Effector memory CD8-positive, alpha-beta T cell (primary cell): ENCODE results near the gene HOXA3.
A peak's percentile ranks its signal among the peaks of the same experiment; 100 is the strongest.

ENCODE experiments used
- ATAC-seq: fragments of 150-1000 bp; cut with Tn5 transposase; replicated peaks from 2 replicates; pipeline ENCODE4 v1.10.0; 2021; ENCODE audit warnings: mild to moderate bottlenecking, moderate library complexity
- DNase-seq, 3 experiments: peaks; one replicate each; pipeline ENCODE4 v3.0.0; 2021
- H3K27ac Mint-ChIP-seq, 2 donors: one replicate each; pipeline ENCODE4 v1.8.0; 2022; ENCODE audit warnings: mild to moderate bottlenecking in 2 of 2, mixed read lengths in 2 of 2, moderate library complexity in 2 of 2
- H3K27me3 Mint-ChIP-seq, 2 donors: one replicate each; pipeline ENCODE4 v1.8.0; 2022; ENCODE audit warnings: mixed read lengths in 2 of 2
- H3K36me3 Mint-ChIP-seq: one replicate; pipeline ENCODE4 v1.8.0; 2022; ENCODE audit warnings: mild to moderate bottlenecking, moderate library complexity, mixed read lengths; ENCODE audit not compliant: insufficient read depth
- H3K4me1 Mint-ChIP-seq, 2 donors: one replicate each; pipeline ENCODE4 v1.8.0; 2022; ENCODE audit warnings: low read depth in 2 of 2, mixed read lengths in 2 of 2
- H3K4me3 Mint-ChIP-seq, 2 donors: one replicate each; pipeline ENCODE4 v1.8.0; 2022; ENCODE audit warnings: mild to moderate bottlenecking in 2 of 2, mixed read lengths in 2 of 2, moderate library complexity in 2 of 2
- H3K9me3 Mint-ChIP-seq, 2 donors: one replicate each; pipeline ENCODE4 v1.8.0; 2022; ENCODE audit warnings: mixed read lengths in 2 of 2

The HOXA3 gene

DNA sequence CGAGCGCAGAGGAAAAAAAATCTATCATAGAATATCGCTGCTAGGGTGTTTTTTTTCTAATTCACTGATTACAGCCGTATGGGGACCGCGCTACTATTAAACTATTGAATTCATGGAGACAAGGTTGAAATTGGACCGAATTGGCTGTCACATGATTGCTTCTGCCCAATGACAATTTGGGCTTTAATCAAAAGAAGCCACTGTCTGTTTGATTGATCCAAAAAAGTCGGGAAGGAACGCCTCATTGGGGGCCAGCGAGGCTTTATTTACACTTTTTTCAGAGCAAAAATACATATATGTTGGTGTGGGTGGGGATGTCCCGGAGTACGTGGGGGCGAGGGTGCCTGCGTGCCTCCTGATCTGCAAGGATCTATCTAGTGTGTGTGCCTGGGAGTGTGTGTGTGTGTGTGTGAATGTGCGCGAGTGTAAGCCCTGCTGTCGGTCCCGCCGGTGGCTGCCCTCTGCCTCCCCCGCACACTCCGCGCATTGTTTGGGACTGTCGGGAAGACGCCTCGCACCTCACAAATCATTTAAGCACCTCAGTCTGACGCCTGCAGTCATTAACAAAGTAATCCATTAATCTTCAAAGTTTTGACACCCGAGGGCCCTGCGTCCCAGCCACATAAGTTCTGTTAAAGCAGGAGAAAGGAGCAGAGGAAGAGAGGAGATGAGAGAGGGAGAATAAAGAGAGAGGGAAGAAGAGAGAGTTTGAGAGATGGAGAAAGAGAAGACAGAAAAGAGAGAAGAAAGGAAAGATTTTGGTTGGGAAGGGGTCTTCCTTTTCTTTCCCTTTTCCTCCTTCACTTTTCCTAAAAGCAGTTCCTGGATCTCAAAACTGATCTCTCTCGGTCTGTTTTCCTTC lies 49.6 kb downstream of the HOXA3 start, which contains the start of gene HOXA2:
Gene HOXA2 (minus strand): TSS at position 103 of the 862 bp plus-strand sequence. CDS start 183 bp downstream, outside the sequence.
- peaks cover 27% of the 10 kb centered on the region for H3K36me3 Mint-ChIP-seq
- no peak for DNase-seq
- peaks cover 56 to 95% of the 10 kb centered on the region in 2 donors for H3K27me3 Mint-ChIP-seq
- no peak for ATAC-seq
- peaks cover 11 to 27% of the 10 kb centered on the region in 2 donors for H3K4me1 Mint-ChIP-seq
- H3K9me3 Mint-ChIP-seq = no peaks in the 10 kb centered on the region
- no peak within 1 kb of the TSS for H3K27ac Mint-ChIP-seq
- H3K4me3 Mint-ChIP-seq = peak within 1 kb of the TSS; percentile 23 to 41

DNA sequence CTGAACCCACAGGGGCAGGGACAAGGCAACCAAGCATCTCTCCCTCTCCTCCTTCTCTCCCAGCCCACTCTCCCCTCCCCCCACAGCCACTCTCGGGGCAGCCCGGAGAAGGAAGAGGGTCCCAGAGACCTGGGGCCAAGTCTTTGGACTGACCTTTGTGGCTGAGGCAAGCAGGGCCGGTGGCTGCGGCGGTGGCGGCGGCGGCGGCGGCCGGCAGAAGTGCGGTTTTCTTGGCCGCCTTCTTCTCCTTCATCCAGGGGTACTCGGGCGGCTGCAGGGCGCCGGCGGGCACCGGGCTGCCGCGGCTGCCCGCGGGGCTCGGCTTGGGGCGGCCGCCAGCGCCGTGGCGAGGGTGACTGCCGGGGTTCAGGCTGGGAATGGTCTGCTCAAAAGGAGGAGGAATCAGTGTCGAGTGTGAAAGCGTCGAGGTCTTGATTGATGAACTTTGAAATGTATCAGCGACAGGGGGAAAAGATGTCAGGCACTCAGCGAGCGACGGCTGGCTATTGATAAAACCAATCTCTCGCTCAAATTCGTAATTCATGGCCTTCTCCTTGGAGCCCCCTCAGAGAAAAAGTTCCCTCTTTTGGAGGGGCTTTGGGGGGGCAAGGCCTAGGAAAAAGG lies 50.3 kb downstream of the HOXA3 start:
- DNase-seq = no peak
- peaks cover 28% of the 10 kb centered on the region for H3K36me3 Mint-ChIP-seq
- H3K9me3 Mint-ChIP-seq = no peaks in the 10 kb centered on the region
- peaks cover 56 to 94% of the 10 kb centered on the region in 2 donors for H3K27me3 Mint-ChIP-seq
- H3K4me1 Mint-ChIP-seq = peaks cover 18 to 32% of the 10 kb centered on the region in 2 donors
- H3K4me3 Mint-ChIP-seq = peak overlapping the region; percentile 23 to 41
- no peak for ATAC-seq
- no peak overlapping the region for H3K27ac Mint-ChIP-seq

DNA sequence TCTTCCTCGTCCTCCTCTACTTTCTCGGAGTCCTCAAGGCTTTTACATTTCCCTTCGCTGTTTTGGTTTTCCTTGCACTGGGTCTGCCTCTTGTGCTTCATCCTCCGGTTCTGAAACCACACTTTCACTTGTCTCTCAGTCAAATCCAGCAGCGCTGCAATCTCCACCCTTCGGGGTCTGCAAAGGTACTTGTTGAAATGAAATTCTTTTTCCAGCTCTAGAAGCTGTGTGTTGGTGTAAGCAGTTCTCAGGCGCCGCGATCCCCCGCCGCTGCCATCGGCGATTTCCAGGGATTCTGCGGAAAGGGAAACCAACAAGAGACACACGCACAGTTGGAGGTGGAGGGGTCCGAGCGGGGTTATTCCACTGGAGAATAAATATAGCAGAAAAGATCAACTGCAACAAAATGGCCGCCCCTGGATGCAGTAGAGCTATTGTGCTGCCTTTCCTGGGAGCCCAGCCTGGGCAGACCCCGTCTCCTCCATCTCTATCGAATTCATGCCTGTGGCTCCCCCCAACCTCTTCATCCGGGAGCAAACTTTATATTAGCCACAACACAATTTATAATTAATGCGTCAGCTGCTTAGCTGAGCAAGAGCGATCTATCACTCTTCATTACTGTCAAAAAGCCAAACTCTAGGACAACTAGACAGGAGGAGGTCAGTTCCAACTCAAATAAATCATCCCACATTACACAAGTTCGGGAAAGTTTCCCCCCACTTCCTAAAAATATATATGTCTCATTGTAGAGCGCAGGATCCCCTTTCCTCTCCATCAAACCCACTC lies 51.0 kb downstream of the HOXA3 start:
- peak overlapping the region; percentile 23 to 37 for H3K4me3 Mint-ChIP-seq
- H3K27ac Mint-ChIP-seq = no peak overlapping the region
- peaks cover 22 to 35% of the 10 kb centered on the region in 2 donors for H3K4me1 Mint-ChIP-seq
- H3K27me3 Mint-ChIP-seq = peaks cover 56 to 92% of the 10 kb centered on the region in 2 donors
- H3K9me3 Mint-ChIP-seq = no peaks in the 10 kb centered on the region
- no peak for ATAC-seq
- peaks cover 34% of the 10 kb centered on the region for H3K36me3 Mint-ChIP-seq
- no peak for DNase-seq

DNA sequence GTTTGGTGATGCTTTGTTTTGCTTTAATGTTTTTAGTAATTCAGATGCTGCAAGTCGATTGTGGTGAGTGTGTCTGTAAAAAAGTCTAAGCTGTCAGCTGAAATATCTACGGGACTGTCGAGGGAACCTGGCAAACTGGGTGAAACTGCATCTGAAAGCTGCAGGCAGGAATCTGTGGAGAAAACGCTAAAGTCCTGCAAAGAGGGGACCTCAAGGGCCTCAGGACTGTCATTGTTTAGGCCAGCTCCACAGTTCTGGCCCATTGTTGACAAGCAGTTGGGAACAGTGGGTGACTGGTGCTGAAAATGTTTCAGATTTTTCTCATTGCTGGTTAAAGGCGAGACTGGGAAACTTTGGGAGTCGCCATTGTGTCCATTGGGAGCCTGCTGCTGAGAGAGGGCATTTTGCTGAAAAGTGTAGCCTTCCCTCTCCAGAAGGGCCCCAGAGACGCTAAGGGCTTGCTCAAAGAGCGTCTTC lies 51.7 kb downstream of the HOXA3 start:
- Mint-ChIP-seq H3K36me3 (peaks cover 34% of the 10 kb centered on the region), H3K4me1 (peaks cover 23 to 36% of the 10 kb centered on the region in 2 donors), H3K9me3 (no peaks in the 10 kb centered on the region), H3K27ac (no peak overlapping the region), H3K27me3 (peaks cover 56 to 86% of the 10 kb centered on the region in 2 donors), H3K4me3 (no peak overlapping the region)
- ATAC-seq (no peak), DNase-seq (no peak)

DNA sequence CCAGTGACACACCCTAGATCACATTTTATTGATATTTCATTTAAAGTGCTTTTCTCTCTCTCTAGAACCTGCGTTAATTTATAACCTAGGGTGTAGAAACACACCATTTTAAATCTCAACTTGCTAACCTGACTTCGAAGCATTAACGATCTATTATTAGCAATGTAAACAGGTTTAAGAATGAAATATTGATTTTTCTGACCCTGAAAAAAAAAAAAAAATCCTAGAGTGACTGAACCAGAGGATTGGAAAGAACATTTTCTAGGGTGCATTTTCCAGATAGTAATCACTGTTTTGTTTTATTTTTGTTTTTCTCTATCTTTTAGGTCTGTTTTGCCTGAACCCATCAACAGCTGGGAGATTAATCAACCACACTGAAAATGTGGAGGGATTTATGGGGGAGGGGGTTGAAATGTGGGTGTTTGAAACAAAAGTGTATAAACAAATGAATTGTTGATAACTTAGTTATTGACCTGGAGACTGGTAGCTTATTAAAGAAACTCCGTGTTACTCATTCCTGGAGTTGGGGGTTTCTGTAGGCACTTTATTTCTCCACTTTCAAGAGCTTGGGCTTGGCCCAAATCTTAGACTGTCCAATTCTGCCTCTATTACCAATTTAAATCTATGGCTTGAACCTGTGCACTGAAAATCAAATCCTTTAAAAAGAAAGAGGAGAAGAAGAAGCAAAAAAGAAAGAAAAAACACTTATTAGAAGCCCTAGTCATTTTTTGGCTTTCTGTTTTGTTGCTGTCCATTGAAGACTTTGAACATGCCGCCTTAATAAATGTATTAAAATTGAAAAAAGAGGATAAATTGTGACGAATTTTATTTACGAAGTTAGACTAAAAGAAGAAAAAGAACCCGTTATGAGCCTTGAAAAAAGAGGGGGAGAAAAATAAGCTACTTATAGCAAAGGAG lies 52.7 kb downstream of the HOXA3 start:
- Mint-ChIP-seq H3K27ac (no peak overlapping the region), H3K36me3 (peaks cover 34% of the 10 kb centered on the region), H3K27me3 (peaks cover 48 to 75% of the 10 kb centered on the region in 2 donors), H3K4me3 (no peak overlapping the region), H3K4me1 (peaks cover 30 to 43% of the 10 kb centered on the region in 2 donors), H3K9me3 (no peaks in the 10 kb centered on the region)
- DNase-seq = no peak
- ATAC-seq = no peak

DNA sequence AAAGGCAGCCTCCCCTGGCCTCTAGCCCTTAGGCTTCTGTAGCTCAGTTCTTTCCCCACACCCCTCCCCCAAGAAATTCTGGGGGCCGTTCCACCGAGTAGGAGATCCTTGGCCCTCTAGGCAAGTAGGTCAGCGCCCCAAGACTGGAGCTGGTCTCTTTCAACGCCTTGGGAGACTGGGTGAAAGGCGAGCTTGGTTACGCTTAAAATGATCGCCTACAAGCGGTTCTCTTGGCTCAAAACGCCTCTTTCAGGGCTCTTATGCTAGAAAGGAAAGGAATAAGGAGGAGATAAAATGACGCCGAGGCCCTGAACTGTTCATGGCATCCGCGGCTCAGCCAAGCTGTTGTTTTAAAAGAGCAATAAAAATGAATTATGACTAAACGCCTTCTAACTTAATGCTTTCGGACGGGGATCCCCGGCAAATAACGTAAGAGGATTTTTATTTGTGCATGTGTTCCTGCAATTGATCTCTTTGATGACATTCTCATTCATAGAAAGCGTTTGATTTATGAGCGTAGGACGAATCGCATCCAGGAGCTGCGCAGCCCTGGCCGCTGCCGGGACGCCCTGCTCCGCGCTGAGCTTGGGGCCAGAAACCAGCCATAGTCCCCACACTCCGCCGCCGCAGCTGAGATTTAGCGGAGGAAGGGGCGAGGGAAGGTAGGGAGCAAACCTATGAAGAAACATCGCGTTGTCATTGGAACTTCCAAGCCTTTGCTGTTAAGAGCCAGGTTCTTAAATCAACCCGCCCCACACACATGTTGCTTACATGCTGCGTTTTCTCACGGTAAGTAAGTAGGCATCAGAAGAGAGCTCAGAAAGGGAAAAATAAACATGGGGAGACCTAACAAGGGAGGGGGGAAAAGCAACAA lies 53.6 kb downstream of the HOXA3 start:
- DNase-seq (no peak), ATAC-seq (no peak)
- Mint-ChIP-seq H3K9me3 (no peaks in the 10 kb centered on the region), H3K27me3 (peaks cover 45 to 66% of the 10 kb centered on the region in 2 donors), H3K36me3 (peaks cover 34% of the 10 kb centered on the region), H3K27ac (no peak overlapping the region), H3K4me3 (peak overlapping the region in 1 of 2 donors; percentile 78), H3K4me1 (peaks cover 35 to 41% of the 10 kb centered on the region in 2 donors)

DNA sequence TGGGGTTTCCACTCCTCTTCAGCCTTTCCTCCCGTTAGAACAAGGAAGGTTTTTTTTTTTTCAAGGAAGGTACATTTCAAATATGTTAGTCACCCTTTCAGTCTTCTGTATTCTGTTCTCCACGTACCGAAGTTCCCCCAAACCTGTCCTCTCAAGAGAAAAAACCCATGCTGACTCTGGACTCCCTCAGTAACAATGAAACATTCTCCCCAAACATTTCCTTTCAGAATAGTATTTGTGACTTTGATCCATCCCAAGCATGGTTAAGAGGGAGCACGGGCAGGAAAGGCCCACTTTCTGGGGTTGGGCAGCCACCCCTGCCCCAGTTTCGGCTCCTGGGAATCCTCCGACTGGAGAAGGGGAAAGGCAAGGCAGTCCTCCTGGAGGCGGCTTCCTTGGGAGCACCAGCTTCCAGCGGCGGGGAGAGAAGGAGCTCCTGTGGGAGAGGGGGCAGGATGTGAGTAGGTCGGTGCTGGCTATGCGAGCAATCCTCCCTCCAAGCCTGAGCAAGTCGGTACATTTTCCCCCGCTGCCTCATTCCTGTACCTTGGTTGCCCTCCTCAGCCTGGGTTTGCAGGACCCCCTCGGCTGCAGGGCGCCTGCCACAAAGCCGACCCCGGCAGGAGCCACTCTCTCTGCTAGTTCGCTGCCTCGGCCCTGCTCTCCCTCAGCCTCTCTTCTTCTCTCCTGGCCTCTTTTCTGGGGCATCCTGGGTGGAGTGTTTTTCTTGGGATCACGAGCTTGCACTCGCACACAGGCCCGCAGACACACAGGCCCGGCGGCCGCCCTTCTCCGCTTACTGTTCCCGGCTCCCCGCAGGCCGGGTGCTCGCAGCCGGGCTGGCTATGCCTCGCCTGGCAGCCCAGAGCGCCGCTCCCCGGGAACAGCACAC lies 54.5 kb downstream of the HOXA3 start:
- Mint-ChIP-seq H3K9me3 (no peaks in the 10 kb centered on the region), H3K4me3 (peak overlapping the region; percentile 78 to 83), H3K4me1 (peaks cover 32 to 37% of the 10 kb centered on the region in 2 donors), H3K27me3 (peaks cover 36 to 60% of the 10 kb centered on the region in 2 donors), H3K36me3 (peaks cover 34% of the 10 kb centered on the region), H3K27ac (no peak overlapping the region)
- DNase-seq (no peak), ATAC-seq (no peak)

DNA sequence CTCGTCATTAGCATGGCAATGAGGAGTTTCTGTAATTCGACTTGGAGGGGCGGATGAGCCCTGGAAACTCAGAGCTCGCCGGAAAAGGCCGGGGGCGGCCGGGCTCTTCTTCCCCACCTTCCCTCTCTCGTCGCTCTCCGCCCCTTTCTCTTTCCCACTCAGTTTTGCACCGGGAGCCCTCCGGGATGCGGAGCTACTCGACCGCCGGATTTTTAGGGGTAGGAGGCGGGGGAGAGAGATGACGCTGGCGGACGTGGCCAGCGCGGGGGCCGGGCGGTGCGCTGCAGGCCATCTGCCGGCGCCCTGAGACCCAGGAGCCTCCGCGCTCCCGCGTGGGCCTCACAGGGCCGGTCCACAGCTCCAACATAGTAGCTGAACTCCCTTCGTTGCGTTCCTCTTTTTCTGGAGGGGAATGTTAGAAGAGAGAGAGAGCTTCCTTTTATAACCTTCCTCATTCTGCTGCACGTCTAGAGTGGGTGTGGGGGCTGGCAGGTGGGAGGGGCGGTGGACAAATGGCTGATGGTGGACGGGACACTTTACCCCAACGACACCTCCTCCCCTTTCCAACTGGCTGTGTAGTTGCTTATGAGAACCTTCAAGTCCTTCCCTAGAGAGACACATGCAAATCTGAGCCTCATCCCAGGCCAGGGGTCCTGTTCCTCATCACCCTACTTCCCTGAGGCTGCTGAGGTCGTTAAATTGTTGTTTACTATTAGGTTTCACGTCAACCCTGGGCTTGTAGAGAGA lies 55.4 kb downstream of the HOXA3 start:
- peaks cover 34% of the 10 kb centered on the region for H3K36me3 Mint-ChIP-seq
- peak; percentile 14 for ATAC-seq
- peak overlapping the region; percentile 78 to 83 for H3K4me3 Mint-ChIP-seq
- no peaks in the 10 kb centered on the region for H3K9me3 Mint-ChIP-seq
- no peak for DNase-seq
- peaks cover 37 to 60% of the 10 kb centered on the region in 2 donors for H3K27me3 Mint-ChIP-seq
- H3K4me1 Mint-ChIP-seq = peaks cover 27 to 31% of the 10 kb centered on the region in 2 donors
- peak overlapping the region; percentile 79 to 84 for H3K27ac Mint-ChIP-seq

DNA sequence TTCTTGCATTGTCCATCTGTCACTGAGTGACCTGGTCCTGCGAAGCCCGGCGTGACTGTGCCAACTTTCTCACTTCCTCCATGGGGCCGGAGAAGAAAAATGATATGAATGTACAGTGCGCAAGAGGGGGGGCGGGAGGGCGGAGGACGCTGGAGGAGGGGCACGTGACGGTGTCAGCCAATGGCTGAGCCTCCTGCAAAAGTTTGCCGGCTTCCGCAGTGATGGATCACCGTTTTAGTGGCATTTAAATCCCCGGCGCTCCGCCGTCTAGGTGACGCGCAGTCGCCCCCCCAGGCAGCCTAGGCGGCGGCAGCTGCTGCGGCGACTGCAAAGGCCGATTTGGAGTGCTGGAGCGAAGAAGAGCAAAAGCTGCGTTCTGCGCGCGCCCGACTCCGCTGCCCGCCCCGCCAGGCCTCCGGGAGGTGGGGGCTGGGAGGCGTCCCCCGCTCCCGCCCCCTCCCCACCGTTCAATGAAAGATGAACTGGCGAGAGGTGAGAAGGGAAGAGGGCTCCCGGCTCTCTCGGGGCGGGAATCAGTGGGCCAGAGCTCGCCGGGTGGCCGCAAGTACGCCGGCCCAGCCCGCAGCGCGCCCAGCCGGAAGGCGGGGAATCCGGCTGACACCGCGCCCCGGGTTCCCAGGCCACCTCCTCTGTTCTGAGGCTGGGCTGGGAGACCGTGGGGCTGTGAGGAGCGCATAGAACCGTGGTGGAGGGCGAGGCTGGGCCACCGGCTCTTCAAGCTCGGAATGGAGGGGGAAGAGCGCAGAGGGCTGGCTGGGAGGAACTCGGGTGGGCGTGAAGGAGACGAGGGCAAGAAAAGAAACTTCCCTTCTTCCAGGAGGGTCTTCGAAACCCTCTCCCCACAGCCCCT lies 56.3 kb downstream of the HOXA3 start, which contains the start of gene HOXA1:
Gene HOXA1 (minus strand): TSS at position 104 of the 871 bp plus-strand sequence. CDS start 88 bp downstream, at position 16.
- Mint-ChIP-seq H3K27me3 (peaks cover 37 to 60% of the 10 kb centered on the region in 2 donors), H3K27ac (peak within 1 kb of the TSS; percentile 79 to 84), H3K4me3 (peak within 1 kb of the TSS; percentile 78 to 83), H3K4me1 (peaks cover 24 to 29% of the 10 kb centered on the region in 2 donors), H3K9me3 (no peaks in the 10 kb centered on the region), H3K36me3 (peaks cover 26% of the 10 kb centered on the region)
- ATAC-seq = peak; percentile 90
- DNase-seq = peak; percentile 72 to 74 (median 72)
